Measurements from ENCODE around the gene OR51G1. TPM values are rescaled to one million over a fixed set of nuclear protein-coding genes. Genes with fewer than 3 reads are reported as not detected.

The OR51G1 gene
- total RNA-seq, 4 donors from 2014 or later: not detected

DNA sequence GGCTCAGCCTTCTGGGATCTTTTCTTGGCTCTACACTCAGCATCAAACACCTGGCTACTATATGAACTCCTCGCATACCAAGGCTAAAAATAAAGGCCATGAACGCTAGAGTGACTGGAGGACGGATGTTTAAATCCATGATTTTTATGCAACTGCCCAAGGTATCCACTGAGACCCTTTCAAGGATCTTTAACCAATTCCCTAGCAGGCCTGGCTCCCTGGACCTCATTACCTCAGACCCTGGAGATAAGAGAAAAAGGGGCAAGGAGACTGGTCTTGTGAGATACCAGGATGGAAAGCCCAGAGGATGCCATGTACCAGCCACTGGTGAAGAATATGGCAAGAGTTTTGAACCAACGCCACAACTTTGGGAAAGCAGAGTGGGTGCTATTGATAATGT, 4.9 kb downstream of the OR51G1 start, which contains the start of gene OR51G2:
TSS of gene OR51G2 (minus strand) at position 101 of the 400 bp plus-strand sequence. CDS start 3,687 bp downstream, outside the sequence.
- Histone ChIP-seq H3K4me1 (no peaks in the 10 kb centered on the region), H3K36me3 (no peaks in the 10 kb centered on the region), H3K9me3 (no peaks in the 10 kb centered on the region), H3K27me3 (no peaks in the 10 kb centered on the region), H3K4me3 (no peak within 1 kb of the TSS), H3K27ac (replicated peaks in 1 of 4) (no peak within 1 kb of the TSS)
- 87% methylated on average over 4 of the region's 4 CpGs for WGBS
- DNase-seq (ENCODE audit: extremely low spot score): no peak
- TF ChIP-seq POLR2A (IDR thresholded peaks at IDR 0.05; ENCODE audit: low read depth) (no peak), EP300 (IDR thresholded peaks at IDR 0.05) (no peak), CTCF (IDR thresholded peaks at IDR 0.05) (no peak), POLR2AphosphoS5 (IDR thresholded peaks at IDR 0.05) (no peak)
- intact Hi-C loops (cut with DNase I): no loop called here

DNA sequence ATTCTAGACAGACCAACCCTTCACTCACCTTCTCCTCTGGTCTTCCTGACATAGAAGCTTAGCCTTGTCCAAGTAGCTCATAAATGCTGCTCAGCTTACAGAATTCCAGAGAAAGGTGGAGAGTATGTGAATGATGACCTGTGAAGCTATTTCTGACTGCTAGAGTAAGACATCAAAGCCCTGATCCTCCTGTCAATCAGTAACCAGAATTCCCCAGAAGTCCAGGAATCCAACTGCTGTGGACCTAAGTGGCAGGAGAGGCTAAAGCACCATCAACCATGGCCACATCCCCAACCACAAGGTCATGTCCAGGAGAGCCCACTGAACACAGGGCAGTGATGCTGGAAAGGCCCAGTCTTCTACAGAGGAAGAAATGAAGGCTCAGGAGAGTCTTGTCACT, 7.6 kb downstream of the OR51G1 start:
- TF ChIP-seq EP300 (IDR thresholded peaks at IDR 0.05): no peak
- TF ChIP-seq CTCF (IDR thresholded peaks at IDR 0.05): no peak
- no peak for TF ChIP-seq POLR2AphosphoS5 (IDR thresholded peaks at IDR 0.05)
- no peak for TF ChIP-seq POLR2A (IDR thresholded peaks at IDR 0.05; ENCODE audit: low read depth)
- H3K36me3 ChIP-seq: no peaks in the 10 kb centered on the region
- no peaks in the 10 kb centered on the region for H3K27me3 ChIP-seq
- H3K9me3 ChIP-seq: no peaks in the 10 kb centered on the region
- intact Hi-C loops (cut with DNase I): no loop called here
- no peak overlapping the region for H3K27ac ChIP-seq (replicated peaks in 1 of 4)
- H3K4me1 ChIP-seq: no peaks in the 10 kb centered on the region
- no peak for DNase-seq (ENCODE audit: extremely low spot score)
- H3K4me3 ChIP-seq: no peak overlapping the region

DNA sequence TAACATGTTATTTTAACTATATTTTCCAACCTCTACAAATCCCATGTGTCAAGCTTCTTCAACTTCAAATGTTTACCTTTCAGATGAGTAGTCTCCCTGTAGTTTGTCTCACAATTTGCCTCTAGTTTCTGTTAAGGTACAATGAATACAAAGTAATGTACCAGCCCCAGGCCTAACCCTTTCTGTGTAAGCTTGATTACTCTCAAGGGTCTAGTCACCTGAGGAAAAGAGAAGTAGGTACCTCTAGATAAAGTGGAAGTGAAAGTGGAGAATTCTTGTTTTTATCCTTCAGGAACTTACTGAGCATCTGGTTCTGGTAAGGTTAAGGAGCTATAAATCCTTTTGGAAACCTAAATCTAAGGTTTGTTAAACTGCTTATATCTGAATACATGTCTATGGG, 20.7 kb downstream of the OR51G1 start, which contains the start of gene OR51A7:
TSS of gene OR51A7 (plus strand) at position 300 of the 400 bp plus-strand sequence. CDS start 3,587 bp downstream, outside the sequence.
- Histone ChIP-seq H3K4me3 (no peak within 1 kb of the TSS), H3K27ac (replicated peaks in 1 of 4) (no peak within 1 kb of the TSS), H3K9me3 (no peaks in the 10 kb centered on the region), H3K4me1 (no peaks in the 10 kb centered on the region), H3K27me3 (peaks cover 0 to 4% (median 0%) of the 10 kb centered on the region in 4 donors), H3K36me3 (no peaks in the 10 kb centered on the region)
- intact Hi-C loops (cut with DNase I): no loop called here
- DNase-seq (ENCODE audit: extremely low spot score): no peak
- TF ChIP-seq POLR2A (IDR thresholded peaks at IDR 0.05; ENCODE audit: low read depth) (no peak), EP300 (IDR thresholded peaks at IDR 0.05) (no peak), CTCF (IDR thresholded peaks at IDR 0.05) (no peak), POLR2AphosphoS5 (IDR thresholded peaks at IDR 0.05) (no peak)

GRCh38 chr11:4891996-4892640, 32.0 kb downstream of the OR51G1 start:
- H3K9me3 ChIP-seq: no peaks in the 10 kb centered on the region
- DNase-seq (ENCODE audit: extremely low spot score): no peak
- H3K4me3 ChIP-seq: no peak overlapping the region
- H3K36me3 ChIP-seq: no peaks in the 10 kb centered on the region
- 79% methylated on average over 1 of the region's 1 CpG for WGBS
- intact Hi-C loops (cut with DNase I): no loop called here
- no peaks in the 10 kb centered on the region for H3K4me1 ChIP-seq
- H3K27ac ChIP-seq (replicated peaks in 1 of 4): no peak overlapping the region
- no peaks in the 10 kb centered on the region for H3K27me3 ChIP-seq
- TF ChIP-seq CTCF (IDR thresholded peaks at IDR 0.05) (peak in 1 of 3 experiments; percentile 10), POLR2AphosphoS5 (IDR thresholded peaks at IDR 0.05) (no peak), EP300 (IDR thresholded peaks at IDR 0.05) (no peak)

DNA sequence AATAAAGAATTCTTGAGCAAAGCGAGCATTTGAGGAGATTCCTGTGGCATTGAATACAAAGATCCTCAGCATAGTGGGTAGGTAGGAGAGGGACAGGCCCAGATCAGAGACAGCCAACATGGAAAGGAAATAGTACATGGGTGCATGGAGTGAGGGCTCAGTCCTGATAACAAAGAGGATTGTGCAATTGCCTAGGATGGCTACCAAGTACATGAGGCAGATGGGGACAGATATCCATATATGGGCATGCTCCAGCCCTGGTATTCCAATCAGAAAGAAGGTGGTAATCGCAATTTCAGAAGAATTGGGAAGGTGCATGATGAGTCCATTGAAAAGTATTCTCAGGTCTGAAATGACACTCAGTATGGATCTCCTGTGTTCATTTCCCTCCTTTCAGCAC, 33.9 kb downstream of the OR51G1 start:
- 71% methylated on average over 2 of the region's 2 CpGs for WGBS
- H3K27me3 ChIP-seq: no peaks in the 10 kb centered on the region
- no peak for TF ChIP-seq CTCF (IDR thresholded peaks at IDR 0.05)
- H3K4me1 ChIP-seq: no peaks in the 10 kb centered on the region
- no peak overlapping the region for H3K4me3 ChIP-seq
- no peak overlapping the region for H3K27ac ChIP-seq (replicated peaks in 1 of 4)
- DNase-seq (ENCODE audit: extremely low spot score): no peak
- no peaks in the 10 kb centered on the region for H3K9me3 ChIP-seq
- intact Hi-C loops (cut with DNase I): no loop called here
- no peaks in the 10 kb centered on the region for H3K36me3 ChIP-seq
